Gastrocnemius medialis (tissue), 4 donors: ENCODE data around the gene AMER2.

ENCODE experiments used
- CTCF ChIP-seq, 5 experiments: fragments of 450-650 bp in 3 of 5; fragments of 200-600 bp in 2 of 5; sonication (generic) in 2 of 5; IDR thresholded peaks in 4 of 5; conservative IDR thresholded peaks in 1 of 5; 1 replicate in 4 of 5; 2 replicates in 1 of 5; pipeline ENCODE4 v1.5.1; 2016 to 2019; ENCODE audit warnings: antibody characterized with exemption in 5 of 5, mild to moderate bottlenecking in 3 of 5, moderate library complexity in 3 of 5
- POLR2A ChIP-seq, 2 donors: fragments of 450-650 bp; IDR thresholded peaks; one replicate each; pipeline ENCODE4 v1.6.1; 2017; ENCODE audit warnings: antibody characterized with exemption in 2 of 2, mild to moderate bottlenecking in 2 of 2, moderate library complexity in 2 of 2

GRCh38 chr13:25131881-25132420, 40.1 kb downstream of the AMER2 start:
- TF ChIP-seq CTCF (IDR thresholded peaks at IDR 0.05 in 4 of 5, conservative IDR thresholded peaks at IDR 0.05 in 1 of 5) (no peak), POLR2A (IDR thresholded peaks at IDR 0.05) (no peak)
